Skin epidermis (tissue), 12 donors: ENCODE data around the gene LAMC1.
A peak's percentile ranks its signal among the peaks of the same experiment; 100 is the strongest.

Source experiments
- H3K27ac ChIP-seq, 21 experiments: fragments of 200-600 bp; sonication (generic) in 11 of 21; one replicate each; pipeline ENCODE4 v1.5.0; 2020; ENCODE audit warnings: mild to moderate bottlenecking in 3 of 21, inconsistent platforms in 2 of 21, moderate library complexity in 2 of 21
- H3K4me3 ChIP-seq, 7 experiments: fragments of 200-600 bp; sonication (generic) in 2 of 7; one replicate each; pipeline ENCODE4 v1.5.0; 2020; ENCODE audit warnings: inconsistent platforms in 2 of 7, mild to moderate bottlenecking in 2 of 7, moderate library complexity in 1 of 7

LAMC1 gene

GRCh38 chr1:183098317-183098716 is 75.1 kb downstream of the LAMC1 start:
- Histone ChIP-seq H3K27ac (peak overlapping the region in 2 of 21 experiments; percentile 23 to 41), H3K4me3 (no peak overlapping the region)

- H3K27ac ChIP-seq = no peak overlapping the region
- no peak overlapping the region for H3K4me3 ChIP-seq
Observed at GRCh38 chr1:183100361-183100974, 77.2 kb downstream of the LAMC1 start.

DNA sequence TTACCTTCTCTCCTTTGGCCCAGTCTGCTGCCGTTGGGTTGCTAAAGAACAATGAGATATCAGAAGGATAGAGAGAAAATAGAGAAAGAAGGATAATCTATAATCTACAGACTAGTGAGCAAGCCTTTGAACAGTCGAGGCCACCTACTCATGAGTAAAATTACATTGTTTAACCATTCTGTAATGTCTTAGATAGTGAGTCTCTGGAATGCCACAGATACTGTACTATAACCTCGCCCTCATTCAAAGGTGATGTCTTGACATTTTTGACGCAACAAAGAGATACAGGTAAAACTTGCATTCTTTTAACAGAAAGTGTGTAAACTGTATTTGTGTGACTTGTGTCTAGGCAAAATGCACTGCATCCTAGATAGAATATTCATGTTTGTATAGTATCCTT is 77.9 kb downstream of the LAMC1 start:
- H3K27ac ChIP-seq = no peak overlapping the region
- H3K4me3 ChIP-seq = no peak overlapping the region

DNA sequence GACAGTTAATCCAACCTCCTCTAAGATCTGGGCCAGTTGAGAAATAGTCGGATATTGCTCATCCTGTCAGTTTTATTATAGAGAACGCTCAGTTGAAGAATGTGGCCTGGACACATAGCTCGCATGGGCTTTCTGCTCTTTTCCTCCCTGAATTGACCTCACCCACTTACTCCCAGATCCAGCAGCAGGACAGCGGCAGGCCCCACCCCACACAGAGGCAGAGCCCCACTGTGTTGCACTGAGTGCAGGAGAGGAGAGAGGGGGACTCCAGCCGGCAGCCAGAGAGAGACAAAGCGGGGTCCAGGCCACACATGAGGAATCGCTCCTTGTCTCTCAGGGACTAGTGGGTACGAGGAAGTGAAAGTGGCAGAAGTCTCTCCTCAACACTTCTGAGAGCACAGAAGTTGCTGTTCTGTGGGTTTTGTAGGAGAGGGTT is 78.6 kb downstream of the LAMC1 start:
- Histone ChIP-seq H3K4me3 (no peak overlapping the region), H3K27ac (peak overlapping the region in 1 of 21 experiments; percentile 49)

DNA sequence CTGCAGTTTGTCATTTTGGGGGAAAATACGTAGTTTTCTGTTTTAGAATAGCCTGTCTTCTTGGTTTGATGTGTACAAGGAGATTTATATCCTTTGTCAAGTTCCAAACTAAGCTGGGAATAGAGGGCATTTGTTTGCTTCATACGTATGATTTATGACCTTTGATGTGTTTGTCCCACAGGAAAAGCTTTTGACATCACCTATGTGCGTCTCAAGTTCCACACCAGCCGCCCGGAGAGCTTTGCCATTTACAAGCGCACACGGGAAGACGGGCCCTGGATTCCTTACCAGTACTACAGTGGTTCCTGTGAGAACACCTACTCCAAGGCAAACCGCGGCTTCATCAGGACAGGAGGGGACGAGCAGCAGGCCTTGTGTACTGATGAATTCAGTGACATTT is 79.9 kb downstream of the LAMC1 start:
- no peak overlapping the region for H3K27ac ChIP-seq
- no peak overlapping the region for H3K4me3 ChIP-seq

DNA sequence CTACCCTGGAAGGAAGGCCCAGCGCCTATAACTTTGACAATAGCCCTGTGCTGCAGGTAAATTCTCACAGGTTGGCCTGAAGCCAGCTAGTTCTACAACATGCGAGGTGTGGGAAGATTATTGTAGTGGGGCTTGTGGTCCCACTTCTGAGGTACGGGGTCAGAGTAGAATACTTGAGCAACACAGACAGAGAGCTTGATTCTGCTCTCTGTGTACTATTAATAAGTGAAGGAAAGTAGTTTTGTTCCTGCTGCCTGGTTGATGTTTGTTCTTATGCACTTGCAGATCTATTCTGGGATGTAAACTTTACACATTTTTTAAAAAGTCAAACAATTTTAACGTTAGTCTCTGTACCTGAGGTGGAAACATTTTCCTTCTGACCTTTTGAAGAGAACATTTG is 80.4 kb downstream of the LAMC1 start:
- Histone ChIP-seq H3K4me3 (no peak overlapping the region), H3K27ac (no peak overlapping the region)

DNA sequence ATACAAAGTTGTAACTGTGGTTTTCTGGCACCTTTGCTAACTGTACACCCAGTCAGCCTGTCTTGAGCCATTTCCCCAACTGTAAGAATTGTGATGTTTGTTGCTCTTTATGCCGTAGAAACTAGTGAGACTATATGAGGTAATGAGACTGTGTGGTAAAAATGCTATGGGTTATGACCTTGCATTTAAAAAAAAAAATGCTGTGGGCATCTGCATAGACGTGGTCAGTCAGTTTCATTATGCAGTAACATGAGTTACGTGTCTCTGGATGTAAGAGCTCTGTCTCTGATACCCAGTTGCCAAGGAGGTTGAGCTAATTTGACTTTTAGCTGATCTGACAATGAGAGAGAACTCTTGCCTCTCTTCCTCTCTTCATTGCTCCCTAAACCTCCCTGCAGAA is 82.2 kb downstream of the LAMC1 start:
- Histone ChIP-seq H3K4me3 (no peak overlapping the region), H3K27ac (no peak overlapping the region)

- no peak overlapping the region for H3K27ac ChIP-seq
- no peak overlapping the region for H3K4me3 ChIP-seq
Observed at GRCh38 chr1:183106166-183106565, 82.9 kb downstream of the LAMC1 start.

DNA sequence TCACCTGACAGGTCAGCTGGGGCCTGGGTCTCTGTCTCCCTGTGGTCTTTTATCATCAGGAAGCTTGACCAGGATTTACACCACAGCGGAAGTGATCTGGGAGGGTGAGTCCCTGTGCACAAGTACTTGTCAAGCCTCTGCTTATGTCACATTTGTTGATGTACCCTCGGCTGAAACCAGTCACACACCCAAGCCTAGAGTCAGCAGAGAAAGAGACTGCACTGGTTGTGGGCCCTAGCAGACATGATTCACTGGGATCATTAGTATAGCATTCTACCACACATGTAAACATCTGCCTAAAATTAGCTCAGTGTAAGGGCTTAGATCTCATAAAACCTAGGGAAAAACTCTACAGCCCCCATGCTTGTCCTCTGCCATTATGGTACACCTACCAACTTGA is 83.5 kb downstream of the LAMC1 start:
- Histone ChIP-seq H3K27ac (no peak overlapping the region), H3K4me3 (no peak overlapping the region)

- Histone ChIP-seq H3K27ac (no peak overlapping the region), H3K4me3 (no peak overlapping the region)
Observed at GRCh38 chr1:183110326-183110880, 87.2 kb downstream of the LAMC1 start.

- no peak overlapping the region for H3K27ac ChIP-seq
Observed at GRCh38 chr1:183114441-183114840, 91.2 kb downstream of the LAMC1 start.

DNA sequence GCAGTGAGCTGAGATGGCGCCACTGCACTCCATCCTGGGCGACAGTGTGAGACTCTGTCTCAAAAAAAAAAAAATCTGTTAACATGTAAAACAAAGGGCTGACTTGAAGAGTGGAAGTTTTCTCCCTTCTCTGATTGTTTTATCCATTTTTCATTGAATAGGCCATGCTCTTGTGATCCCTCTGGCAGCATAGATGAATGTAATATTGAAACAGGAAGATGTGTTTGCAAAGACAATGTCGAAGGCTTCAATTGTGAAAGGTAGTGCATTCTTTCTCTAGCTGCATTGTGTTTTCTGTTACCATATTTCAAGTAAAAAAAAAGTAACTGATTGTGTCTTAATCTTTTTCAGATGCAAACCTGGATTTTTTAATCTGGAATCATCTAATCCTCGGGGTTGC is 93.2 kb downstream of the LAMC1 start:
- H3K27ac ChIP-seq = no peak overlapping the region
- H3K4me3 ChIP-seq = no peak overlapping the region

More at GRCh38 chr1:183114441-183114840, 91.2 kb downstream of the LAMC1 start:
- no peak overlapping the region for H3K4me3 ChIP-seq

DNA sequence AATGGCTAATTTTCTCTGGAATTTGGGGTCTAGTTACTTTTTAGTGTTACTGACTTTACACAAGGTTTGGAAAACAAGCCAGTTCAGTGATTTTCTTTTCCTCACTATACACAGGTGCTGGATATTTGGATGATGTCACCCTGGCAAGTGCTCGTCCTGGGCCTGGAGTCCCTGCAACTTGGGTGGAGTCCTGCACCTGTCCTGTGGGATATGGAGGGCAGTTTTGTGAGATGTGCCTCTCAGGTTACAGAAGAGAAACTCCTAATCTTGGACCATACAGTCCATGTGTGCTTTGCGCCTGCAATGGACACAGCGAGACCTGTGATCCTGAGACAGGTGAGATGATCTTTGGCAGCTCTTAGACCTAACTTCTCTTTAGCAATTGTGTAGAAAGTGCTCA is 98.4 kb downstream of the LAMC1 start:
- H3K4me3 ChIP-seq = no peak overlapping the region

DNA sequence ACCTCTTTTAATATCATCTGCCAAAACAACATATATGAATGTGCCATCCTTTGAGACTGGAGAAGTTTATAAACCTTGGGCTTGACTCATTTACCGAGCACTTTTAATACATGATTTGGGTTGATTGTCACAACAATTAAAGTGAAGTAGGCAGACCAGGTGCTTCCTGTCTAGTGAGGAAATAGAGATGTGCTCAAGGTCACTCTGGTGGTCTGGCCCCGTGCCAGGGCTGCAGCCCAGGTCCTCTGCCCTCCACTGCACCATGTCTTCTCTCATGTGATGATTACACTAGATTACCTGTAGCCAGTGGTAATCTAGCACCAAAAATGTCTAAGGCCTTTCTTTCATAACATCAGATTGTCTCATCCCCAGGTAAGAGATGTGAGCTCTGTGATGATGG is 101.0 kb downstream of the LAMC1 start:
- Histone ChIP-seq H3K27ac (no peak overlapping the region), H3K4me3 (no peak overlapping the region)

More for the DNA sequence above, 98.4 kb downstream of the LAMC1 start:
- no peak overlapping the region for H3K27ac ChIP-seq

- Histone ChIP-seq H3K4me3 (no peak overlapping the region), H3K27ac (peak overlapping the region in 3 of 21 experiments; percentile 1 to 60 (median 7))
Observed at GRCh38 chr1:183125279-183125999, 102.2 kb downstream of the LAMC1 start.

DNA sequence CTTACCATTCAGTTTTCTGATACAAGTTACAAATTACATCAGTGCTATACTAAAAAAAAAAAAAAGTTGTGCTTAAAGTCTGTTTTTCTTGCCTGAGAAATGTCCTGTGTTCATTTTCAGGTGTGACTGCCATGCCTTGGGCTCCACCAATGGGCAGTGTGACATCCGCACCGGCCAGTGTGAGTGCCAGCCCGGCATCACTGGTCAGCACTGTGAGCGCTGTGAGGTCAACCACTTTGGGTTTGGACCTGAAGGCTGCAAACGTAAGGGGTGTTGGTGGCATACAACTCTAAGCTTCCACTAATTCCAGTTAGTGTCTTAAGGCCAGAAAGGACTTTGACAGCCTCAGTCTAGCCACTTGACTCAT is 102.8 kb downstream of the LAMC1 start:
- H3K27ac ChIP-seq = peak overlapping the region in 4 of 21 experiments; percentile 7 to 60 (median 34)
- H3K4me3 ChIP-seq = no peak overlapping the region

GRCh38 chr1:183126528-183126927 is 103.3 kb downstream of the LAMC1 start:
- Histone ChIP-seq H3K27ac (no peak overlapping the region), H3K4me3 (no peak overlapping the region)

DNA sequence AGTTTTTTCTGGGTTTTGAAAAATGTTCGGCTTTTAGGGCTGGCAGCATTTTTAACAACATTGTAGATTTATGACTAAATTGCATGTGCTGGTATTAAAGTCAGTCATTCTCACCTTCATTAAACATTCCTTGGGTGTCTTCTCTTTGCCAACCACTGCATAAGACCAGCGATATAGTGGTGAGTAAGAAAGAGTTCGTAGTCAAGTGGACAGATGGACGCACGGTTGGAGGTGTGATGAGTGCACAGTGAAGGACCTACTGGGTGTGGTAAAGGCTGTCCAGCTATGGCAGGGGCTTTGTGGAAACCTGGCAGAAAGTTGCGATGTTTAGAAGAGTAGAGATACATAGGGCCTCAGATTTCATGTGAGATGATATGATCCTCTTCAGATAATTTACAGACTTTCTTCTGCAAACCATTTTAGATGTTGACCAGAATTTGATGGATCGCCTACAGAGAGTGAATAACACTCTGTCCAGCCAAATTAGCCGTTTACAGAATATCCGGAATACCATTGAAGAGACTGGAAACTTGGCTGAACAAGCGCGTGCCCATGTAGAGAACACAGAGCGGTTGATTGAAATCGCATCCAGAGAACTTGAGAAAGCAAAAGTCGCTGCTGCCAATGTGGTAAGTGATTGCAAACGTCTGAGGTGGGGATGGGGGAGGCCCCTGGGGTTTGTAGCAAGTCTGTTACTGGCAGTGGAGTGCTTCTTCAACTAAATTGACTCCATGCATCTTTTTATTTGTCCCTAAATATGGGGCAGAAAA is 106.9 kb downstream of the LAMC1 start:
- H3K4me3 ChIP-seq = no peak overlapping the region
- H3K27ac ChIP-seq = peak overlapping the region in 2 of 21 experiments; percentile 0 to 6

DNA sequence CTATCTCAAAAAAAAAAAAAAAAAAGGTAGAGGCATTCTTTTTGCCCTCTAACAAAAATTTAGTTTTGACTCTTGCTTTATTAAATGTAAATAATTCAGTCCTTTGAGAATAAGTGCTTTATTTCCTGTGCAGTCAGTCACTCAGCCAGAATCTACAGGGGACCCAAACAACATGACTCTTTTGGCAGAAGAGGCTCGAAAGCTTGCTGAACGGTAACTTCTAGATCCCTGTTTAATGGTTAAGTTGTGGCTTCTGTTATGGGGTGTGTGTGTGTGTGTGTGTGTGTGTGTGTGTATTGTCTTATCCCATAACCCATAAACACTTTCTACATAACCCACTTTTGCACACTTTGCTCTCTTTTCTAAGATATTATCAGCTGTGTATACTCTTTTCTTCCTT is 107.9 kb downstream of the LAMC1 start:
- peak overlapping the region in 3 of 21 experiments; percentile 34 to 56 (median 43) for H3K27ac ChIP-seq

GRCh38 chr1:183135336-183135735 is 112.1 kb downstream of the LAMC1 start:
- no peak overlapping the region for H3K4me3 ChIP-seq
- no peak overlapping the region for H3K27ac ChIP-seq

More for the DNA sequence above, 107.9 kb downstream of the LAMC1 start:
- no peak overlapping the region for H3K4me3 ChIP-seq
